Measurements from ENCODE around the gene TNNC1. TPM values are rescaled to one million over a fixed set of nuclear protein-coding genes. Genes with fewer than 3 reads are reported as not detected.

Gene TNNC1
- 0.89 TPM in 1 of 2 replicates, not detected in the other for total RNA-seq

DNA sequence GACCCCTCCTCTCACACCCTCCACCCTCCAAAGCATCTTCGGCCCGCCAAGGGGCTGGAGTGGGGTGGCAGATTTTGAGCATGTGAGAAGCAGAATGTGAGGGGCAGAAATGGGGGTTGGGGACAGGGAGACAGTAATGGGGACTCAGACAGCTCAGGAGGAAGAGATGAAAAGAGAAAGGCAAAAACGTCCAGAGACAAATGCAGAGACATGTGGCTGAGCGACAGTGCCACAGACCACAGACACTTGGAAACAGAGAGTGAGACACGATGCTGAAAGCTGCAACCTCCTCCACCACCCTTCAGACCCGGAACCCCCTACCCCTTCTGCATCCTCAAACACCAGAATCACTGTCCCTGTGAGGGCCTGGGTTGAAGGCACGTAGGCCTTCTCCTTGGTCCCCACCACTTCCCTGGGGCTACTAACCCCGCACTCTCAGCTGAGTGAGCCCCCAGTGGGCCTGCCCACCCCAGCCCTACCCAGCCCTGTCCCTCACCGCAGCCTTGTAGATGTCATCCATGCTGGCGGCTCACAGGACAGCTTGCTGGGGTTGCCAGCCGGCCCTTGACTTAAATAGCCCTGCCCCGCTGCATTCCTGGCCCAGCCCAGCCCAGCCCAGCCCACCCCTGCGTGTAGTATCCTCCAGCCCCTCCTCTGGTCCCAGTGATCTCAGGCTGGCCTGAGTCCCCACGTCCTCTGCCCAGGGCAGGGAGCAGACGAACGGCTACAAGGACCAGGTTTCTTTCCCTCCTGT is at the start of gene TNNC1:
TSS of gene TNNC1 (minus strand) at position 546 of the 754 bp plus-strand sequence. CDS start at position 520, 26 bp downstream.

DNA sequence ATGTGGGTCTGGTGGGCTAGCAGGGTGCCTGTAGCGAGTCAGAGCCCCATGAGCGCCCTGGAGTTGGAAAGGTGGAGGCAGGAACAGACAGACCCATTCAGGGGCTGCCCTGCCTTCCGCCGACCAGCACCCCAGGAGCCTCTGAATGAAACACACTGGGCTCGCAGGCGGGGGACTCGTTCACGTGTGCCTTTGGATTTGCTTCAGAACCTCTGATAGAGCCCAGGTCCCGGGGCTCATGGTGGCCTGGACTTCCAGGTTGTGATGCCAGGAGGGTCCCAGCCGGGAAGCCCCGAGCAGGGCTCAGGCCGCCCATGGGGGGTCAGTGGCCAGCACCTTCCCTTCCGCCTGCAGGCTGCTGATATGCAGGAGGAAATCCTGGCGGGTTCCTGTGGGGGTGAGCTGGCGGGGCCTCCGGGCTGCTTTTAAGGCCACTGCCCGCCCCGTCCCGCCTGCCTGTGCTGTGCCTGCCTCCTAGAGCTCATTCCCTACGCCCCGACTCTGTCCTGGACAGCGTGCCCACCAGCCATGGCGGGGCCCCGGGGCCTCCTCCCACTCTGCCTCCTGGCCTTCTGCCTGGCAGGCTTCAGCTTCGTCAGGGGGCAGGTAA is 41.1 kb upstream of the TNNC1 start, which contains the start of gene STAB1:
TSS of gene STAB1 (plus strand) at position 453 of the 610 bp plus-strand sequence. CDS start at position 529, 76 bp downstream.

GRCh38 chr3:52455283-52456168 is 1.7 kb upstream of the TNNC1 start, which contains the start of gene NISCH:
Gene NISCH, plus strand, starts transcription at chr3:52455604. Its CDS starts 38 bp downstream, at chr3:52455642.

GRCh38 chr3:52444860-52445793 is 8.7 kb downstream of the TNNC1 start, which contains the start of gene SEMA3G:
Gene SEMA3G, minus strand, starts transcription at chr3:52445103. Its CDS starts 76 bp downstream, at chr3:52445027.

Other genes with a start within 250 kb of the TNNC1 start
- under 0.01 TPM in 1 of 2 replicates, not detected in the other for gene TLR9, start 228.4 kb downstream of the TNNC1 start, total RNA-seq
- gene TWF2, start 214.9 kb downstream of the TNNC1 start, total RNA-seq = 91.8 and 107 TPM in 2 replicates
- gene PPM1M, start 208.3 kb downstream of the TNNC1 start, total RNA-seq = 23.2 and 23.4 TPM in 2 replicates
- 65.0 and 79.3 TPM in 2 replicates for gene WDR82, start 175.4 kb downstream of the TNNC1 start, total RNA-seq
- 5.6 and 6.2 TPM in 2 replicates for gene GLYCTK, start 166.2 kb downstream of the TNNC1 start, total RNA-seq
- gene DNAH1, start 137.7 kb downstream of the TNNC1 start, total RNA-seq = 3.0 and 5.6 TPM in 2 replicates
- gene BAP1, start 44.0 kb downstream of the TNNC1 start, total RNA-seq = 40.7 and 52.1 TPM in 2 replicates
- 2.4 and 3.6 TPM in 2 replicates for gene PHF7, start 43.4 kb downstream of the TNNC1 start, total RNA-seq
- gene SEMA3G, start 8.9 kb downstream of the TNNC1 start, total RNA-seq = 0.09 TPM in 1 of 2 replicates, not detected in the other
- 102 and 113 TPM in 2 replicates for gene NISCH, start 1.6 kb upstream of the TNNC1 start, total RNA-seq
- 1.1 and 1.2 TPM in 2 replicates for gene STAB1, start 41.3 kb upstream of the TNNC1 start, total RNA-seq
- 227 and 292 TPM in 2 replicates for gene NT5DC2, start 79.8 kb upstream of the TNNC1 start, total RNA-seq
- 2.3 and 3.0 TPM in 2 replicates for gene UQCC5, start 82.6 kb upstream of the TNNC1 start, total RNA-seq
- 69.2 and 96.1 TPM in 2 replicates for gene PBRM1, start 231.9 kb upstream of the TNNC1 start, total RNA-seq
- gene GNL3, start 232.0 kb upstream of the TNNC1 start, total RNA-seq = 136 and 151 TPM in 2 replicates

Data from smooth muscle cell of the umbilical artery (primary cell).